Hematopoietic multipotent progenitor cell treated with erythropoietin and hydrocortisone succinate and interleukin-3 and kit ligand, for 15 days (in vitro differentiated cells): ENCODE measurements around the gene NPAT.

Experiments used
- DNase-seq: peaks from one replicate; pipeline ENCODE4 v3.0.0-alpha.2; 2015; ENCODE audit warnings: low spot score

Gene NPAT

DNA sequence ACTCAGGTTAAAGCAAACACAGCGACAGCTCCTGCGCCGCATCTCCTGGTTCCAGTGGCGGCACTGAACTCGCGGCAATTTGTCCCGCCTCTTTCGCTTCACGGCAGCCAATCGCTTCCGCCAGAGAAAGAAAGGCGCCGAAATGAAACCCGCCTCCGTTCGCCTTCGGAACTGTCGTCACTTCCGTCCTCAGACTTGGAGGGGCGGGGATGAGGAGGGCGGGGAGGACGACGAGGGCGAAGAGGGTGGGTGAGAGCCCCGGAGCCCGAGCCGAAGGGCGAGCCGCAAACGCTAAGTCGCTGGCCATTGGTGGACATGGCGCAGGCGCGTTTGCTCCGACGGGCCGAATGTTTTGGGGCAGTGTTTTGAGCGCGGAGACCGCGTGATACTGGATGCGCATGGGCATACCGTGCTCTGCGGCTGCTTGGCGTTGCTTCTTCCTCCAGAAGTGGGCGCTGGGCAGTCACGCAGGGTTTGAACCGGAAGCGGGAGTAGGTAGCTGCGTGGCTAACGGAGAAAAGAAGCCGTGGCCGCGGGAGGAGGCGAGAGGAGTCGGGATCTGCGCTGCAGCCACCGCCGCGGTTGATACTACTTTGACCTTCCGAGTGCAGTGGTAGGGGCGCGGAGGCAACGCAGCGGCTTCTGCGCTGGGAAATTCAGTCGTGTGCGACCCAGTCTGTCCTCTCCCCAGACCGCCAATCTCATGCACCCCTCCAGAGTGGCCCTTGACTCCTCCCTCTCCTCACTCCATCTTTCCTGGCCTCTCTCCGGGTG lies at the start of gene NPAT, which contains the start of gene ATM:
Gene NPAT (minus strand): TSS at position 65 of the 774 bp plus-strand sequence. CDS start 102 bp downstream, outside the sequence.
Gene ATM (plus strand): TSS at position 494 of the 774 bp plus-strand sequence. CDS start 4,558 bp downstream, outside the sequence.
- peak; percentile 98 for DNase-seq

DNA sequence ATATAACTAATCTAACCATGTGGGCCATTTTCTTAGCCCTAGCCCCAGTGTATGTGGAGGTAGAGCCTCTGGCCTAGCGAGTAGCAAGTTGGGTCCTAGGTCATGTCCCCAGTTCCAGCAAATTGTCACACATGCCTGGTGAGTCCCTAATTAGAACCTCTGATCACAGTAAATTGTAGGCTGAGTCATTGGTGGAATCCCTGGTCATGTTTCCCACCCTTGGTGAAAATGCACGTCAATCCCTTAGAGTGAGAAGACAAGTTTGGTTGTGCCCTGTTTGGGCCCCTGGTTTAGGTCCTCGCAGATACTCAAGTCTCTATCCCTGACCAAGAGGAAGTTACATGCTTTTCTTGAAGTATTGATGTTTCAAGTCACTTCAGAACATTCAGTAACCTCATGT lies 47.1 kb upstream of the NPAT start:
- DNase-seq, result no peak

GRCh38 chr11:108253176-108253575 lies 30.7 kb upstream of the NPAT start:
- DNase-seq, result no peak

- no peak for DNase-seq
Measured at GRCh38 chr11:108246885-108247284, 24.4 kb upstream of the NPAT start.

DNA sequence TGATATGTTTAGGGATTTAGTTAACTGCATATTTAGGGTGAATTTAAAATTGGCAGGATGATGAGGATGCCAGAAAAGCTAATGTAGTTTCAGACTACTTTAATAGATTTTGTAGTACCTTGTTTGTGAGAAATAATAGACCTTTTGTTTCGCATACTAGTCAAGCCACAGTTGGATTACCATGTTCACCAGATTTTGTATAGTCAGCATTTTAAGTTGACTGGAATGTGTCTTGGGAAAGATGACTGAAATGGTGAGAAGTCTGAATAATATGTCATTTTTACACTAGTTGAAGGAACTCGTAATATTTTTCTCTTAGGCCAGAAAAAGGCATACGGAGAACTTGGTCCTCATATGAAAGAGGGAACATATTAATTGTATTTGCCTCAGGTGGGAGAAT lies 23.9 kb upstream of the NPAT start:
- no peak for DNase-seq

- no peak for DNase-seq
Measured at GRCh38 chr11:108242422-108242821, 20.0 kb upstream of the NPAT start.

DNA sequence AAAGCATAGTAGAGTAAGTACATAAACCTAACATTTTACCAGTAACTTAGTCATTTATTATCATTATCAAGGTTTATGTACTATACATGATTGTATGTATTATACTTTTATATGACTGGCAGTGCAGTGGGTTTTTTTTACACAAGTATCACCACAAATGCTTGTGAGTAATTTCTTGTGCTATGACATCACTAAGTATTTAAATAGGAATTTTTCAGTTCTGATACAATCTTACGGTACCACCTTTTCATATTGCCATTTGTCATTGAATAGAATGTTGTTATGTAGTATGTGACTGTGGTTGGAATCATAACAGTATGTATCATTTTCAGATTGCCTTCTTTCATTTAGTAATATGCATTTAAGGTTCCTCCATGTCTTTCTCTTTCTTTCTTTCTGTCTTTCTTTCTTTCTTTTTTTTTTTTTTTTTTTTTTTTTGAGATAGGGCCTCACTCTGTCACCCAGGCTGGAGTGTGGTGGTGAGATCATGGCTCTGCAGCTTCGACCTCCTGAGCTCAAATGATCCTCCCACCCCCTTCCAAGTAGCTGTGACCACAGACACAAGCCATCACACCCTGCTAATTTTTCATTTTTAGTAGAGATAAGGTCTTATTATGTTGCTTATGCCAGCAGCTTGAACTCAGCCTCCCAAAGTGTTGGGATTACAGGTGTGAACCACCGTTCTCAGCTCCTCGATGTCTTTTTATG lies 19.0 kb upstream of the NPAT start:
- DNase-seq, result no peak

- DNase-seq, result no peak
Measured at GRCh38 chr11:108239076-108239475, 16.6 kb upstream of the NPAT start.

- DNase-seq, result no peak
Measured at GRCh38 chr11:108237058-108237481, 14.6 kb upstream of the NPAT start.

GRCh38 chr11:108235633-108236032 lies 13.2 kb upstream of the NPAT start:
- DNase-seq, result no peak

GRCh38 chr11:108235192-108235591 lies 12.8 kb upstream of the NPAT start:
- DNase-seq, result no peak

- no peak for DNase-seq
Measured at GRCh38 chr11:108233277-108233945, 11.0 kb upstream of the NPAT start.

- no peak for DNase-seq
Measured at GRCh38 chr11:108228251-108228650, 5.8 kb upstream of the NPAT start.

DNA sequence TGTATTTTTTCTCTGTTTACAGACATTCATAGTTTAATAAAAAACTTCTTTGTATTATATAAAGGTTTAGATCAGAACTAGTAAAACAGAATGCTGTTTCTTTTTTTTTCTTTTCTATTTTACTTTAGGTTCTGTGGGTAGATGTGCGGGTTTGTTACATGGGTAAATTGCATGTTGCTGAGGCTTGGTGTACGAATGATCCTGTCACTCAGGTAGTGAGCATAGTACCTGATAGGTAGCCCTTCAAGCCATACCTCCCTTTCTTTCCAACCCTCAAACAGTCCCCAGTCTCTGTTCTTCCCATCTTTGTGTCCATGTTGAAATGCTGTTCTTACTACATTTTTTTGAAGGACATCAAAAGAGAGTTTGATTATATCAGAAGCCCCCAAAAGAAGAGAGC lies 3.6 kb upstream of the NPAT start:
- no peak for DNase-seq

- no peak for DNase-seq
Measured at GRCh38 chr11:108224911-108225786, 2.7 kb upstream of the NPAT start.

DNA sequence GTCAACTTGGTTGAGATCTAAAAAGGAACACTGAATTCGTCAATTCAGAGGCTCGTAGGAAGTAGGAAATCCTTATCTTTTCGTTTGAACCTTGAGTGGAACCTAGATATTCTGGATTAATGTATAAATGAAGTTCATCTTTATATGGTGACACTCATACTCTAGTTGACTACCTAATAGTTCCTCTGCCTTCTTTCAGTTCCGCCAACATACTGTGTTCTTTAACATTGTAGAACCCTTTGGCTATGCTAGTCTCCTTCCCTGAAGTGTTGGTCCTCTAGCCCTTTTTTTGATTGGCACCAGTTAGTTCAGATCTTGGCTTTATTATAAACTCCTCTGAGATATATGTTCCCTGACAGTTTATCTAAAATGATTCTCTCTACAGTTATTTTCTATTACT lies 1.9 kb upstream of the NPAT start:
- DNase-seq, result no peak

DNA sequence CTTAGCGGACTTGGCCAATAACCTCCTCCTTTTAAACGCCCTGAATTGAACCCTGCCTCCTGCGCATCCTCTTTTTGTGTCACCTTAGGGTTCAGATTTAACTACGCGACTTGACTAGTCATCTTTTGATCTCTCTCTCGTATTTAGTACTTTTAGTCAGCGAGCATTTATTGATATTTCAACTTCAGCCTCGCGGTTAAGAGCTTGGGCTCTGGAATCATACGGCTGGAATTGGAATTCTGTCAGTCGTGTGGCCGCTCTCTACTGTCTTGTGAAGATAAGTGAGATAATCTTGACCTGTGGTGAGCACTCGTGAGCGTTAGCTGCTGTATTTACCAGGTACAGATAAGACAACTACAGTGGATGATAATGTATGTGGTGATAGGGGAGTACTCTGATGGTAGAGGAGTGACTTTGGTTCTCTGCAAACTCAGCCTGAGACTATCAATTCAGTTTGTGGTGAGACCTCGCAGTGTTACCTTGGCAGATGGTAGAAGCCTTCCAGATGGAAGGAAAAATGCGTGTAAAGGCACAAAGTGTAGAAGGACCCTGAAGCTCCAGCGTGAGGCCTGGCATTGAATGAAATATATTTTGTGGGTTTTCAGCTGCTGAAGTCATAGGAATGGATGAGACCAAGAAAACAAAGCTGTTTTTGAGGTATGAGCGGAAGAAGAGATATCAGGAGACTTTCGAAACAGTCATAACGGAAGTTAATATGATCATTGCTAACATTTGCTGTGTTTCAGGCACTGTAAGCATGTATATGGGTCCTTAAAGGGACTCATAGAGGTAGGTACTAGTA lies 1.1 kb upstream of the NPAT start:
- peak; percentile 38 for DNase-seq

DNA sequence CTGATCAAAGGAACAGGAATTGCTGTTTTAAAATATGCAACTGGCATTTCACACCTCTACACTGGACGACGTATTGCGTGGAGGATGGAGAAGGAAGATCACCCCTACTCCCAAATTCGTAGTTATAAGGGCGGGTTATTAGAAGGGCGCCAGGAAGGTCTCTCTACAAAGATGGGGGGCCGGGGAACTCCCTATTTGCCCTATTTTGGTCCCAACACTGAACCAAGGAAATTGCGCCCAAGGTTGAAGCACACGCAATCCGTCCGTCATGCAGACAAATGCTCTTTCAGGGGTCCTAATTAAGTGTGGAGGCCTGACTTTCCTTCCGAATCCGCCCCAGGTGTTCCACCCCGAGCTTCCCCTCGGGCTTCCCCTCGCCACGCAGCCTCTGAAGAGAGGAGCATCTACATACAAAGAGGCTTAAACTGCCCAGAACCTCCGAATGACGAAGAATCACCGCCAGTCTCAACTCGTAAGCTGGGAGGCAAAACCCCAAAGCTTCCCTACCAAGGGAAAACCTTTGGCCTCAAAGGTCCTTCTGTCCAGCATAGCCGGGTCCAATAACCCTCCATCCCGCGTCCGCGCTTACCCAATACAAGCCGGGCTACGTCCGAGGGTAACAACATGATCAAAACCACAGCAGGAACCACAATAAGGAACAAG lies 396 bp downstream of the NPAT start:
- no peak for DNase-seq

- peak; percentile 41 for DNase-seq
Measured at GRCh38 chr11:108221371-108221770, 1.1 kb downstream of the NPAT start.

DNA sequence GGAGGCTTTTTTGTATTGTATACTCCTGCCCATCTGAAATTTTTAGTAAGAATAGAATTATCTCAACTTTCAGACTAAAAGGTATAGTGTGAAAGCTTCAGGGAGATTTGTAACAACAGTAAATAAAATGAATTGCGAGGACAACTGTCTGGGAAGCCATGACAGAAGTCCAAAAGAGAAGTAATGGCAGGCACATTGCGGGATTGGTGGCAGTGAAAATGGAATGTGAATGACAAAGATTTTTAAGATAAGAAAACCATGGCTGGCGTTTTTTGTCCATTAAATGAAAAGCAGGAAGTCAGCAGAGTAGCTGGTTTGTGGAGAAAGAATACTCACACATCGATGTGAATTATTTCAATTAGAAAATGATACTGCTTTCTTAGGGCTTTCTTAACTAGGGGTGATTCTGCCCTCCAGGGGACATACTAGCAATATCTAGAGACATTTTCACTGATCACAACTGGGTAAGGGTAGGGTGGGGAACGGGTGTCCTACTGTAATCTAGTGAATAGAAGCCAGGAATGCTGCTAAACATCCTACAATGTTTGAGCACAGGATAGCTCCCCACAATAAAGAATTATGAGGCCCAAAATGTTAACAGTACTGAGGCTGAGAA lies 1.6 kb downstream of the NPAT start:
- DNase-seq, result peak; percentile 25
